Upper lobe of left lung (tissue), 6 donors: ENCODE measurements around the gene DPH2. TPM values are rescaled to one million over a fixed set of nuclear protein-coding genes. Genes with fewer than 3 reads are reported as not detected.
A peak's percentile ranks its signal among the peaks of the same experiment; 100 is the strongest.

Experiments used
- ATAC-seq, 2 donors: fragments of 200-7000 bp; cut with Tn5 transposase; one replicate each; pipeline ENCODE4 v1.9.1; 2022; ENCODE audit warnings: mild to moderate bottlenecking in 2 of 2, moderate library complexity in 2 of 2; ENCODE audit not compliant: low FRiP score in 2 of 2
- DNase-seq, 2 donors: peaks; one replicate each; pipeline ENCODE4 v3.0.0-alpha.2; 2019 to 2020
- H3K27ac ChIP-seq, 4 donors: fragments of 200-600 bp; sonication (generic); one replicate each; pipeline ENCODE4 v1.5.1; 2016 to 2019
- H3K27me3 ChIP-seq, 4 donors: fragments of 200-600 bp; sonication (generic); one replicate each; pipeline ENCODE4 v1.5.1; 2017 to 2019
- H3K36me3 ChIP-seq, 4 donors: fragments of 200-600 bp; sonication (generic); one replicate each; pipeline ENCODE4 v1.5.1; 2016 to 2019
- H3K4me1 ChIP-seq, 4 donors: fragments of 200-600 bp; sonication (generic); one replicate each; pipeline ENCODE4 v1.5.1; 2018 to 2019
- H3K4me3 ChIP-seq, 4 donors: fragments of 200-600 bp; sonication (generic); one replicate each; pipeline ENCODE4 v1.5.1; 2017 to 2019; ENCODE audit warnings: mild to moderate bottlenecking in 2 of 4, moderate library complexity in 1 of 4
- H3K9me3 ChIP-seq, 4 donors: fragments of 200-600 bp; sonication (generic); one replicate each; pipeline ENCODE4 v1.5.1; 2018 to 2019
- EP300 ChIP-seq, 4 donors: sonication (generic); formaldehyde crosslinking; IDR thresholded peaks; one replicate each; pipeline ENCODE4 v1.5.1; 2017; ENCODE audit warnings: antibody characterized with exemption in 4 of 4, control low read depth in 2 of 4
- POLR2A ChIP-seq, 4 donors: fragments of 450-650 bp; IDR thresholded peaks; one replicate each; pipeline ENCODE4 v1.5.1; 2016 to 2017; ENCODE audit warnings: antibody characterized with exemption in 4 of 4, mild to moderate bottlenecking in 2 of 4
- POLR2AphosphoS5 ChIP-seq, 2 donors: sonication (generic); formaldehyde crosslinking; IDR thresholded peaks; one replicate each; pipeline ENCODE4 v1.5.1; 2017; ENCODE audit warnings: antibody characterized with exemption in 2 of 2
- WGBS, 2 donors: methylation state at CpG; one replicate each; pipeline ENCODE4 v1.1.5; 2017 to 2018; 5-methylcytosine and 5-hydroxymethylcytosine counted together
- total RNA-seq, 6 donors: library from RNA; depleted of rRNA in 4 of 6; stranded (reverse); fragments of >200 nt in 4 of 6; gene quantifications; one replicate each; pipeline versions ENCODE4 v1.1.0 to v1.2.1, GENCODE V29; 2016 to 2021
- TF ChIP-seq, protein P1 (sequence below), 6 experiments: fragments of 450-650 bp in 4 of 6; fragments of 200-600 bp in 2 of 6; sonication (generic) in 2 of 6; IDR thresholded peaks; one replicate each; pipeline ENCODE4 v1.5.1; 2016 to 2019; ENCODE audit warnings: antibody characterized with exemption in 6 of 6
- donor health status: DM: no; HTN: no; CAD: no; lungs with moderate emphysema.
- donor health status: DM: no; HTN: yes; CAD: no; lungs with severe emphysema.

DPH2 gene
- total RNA-seq, 6 donors from 2014 or later = 12.9 to 30.4 (median 16.6) TPM

DNA sequence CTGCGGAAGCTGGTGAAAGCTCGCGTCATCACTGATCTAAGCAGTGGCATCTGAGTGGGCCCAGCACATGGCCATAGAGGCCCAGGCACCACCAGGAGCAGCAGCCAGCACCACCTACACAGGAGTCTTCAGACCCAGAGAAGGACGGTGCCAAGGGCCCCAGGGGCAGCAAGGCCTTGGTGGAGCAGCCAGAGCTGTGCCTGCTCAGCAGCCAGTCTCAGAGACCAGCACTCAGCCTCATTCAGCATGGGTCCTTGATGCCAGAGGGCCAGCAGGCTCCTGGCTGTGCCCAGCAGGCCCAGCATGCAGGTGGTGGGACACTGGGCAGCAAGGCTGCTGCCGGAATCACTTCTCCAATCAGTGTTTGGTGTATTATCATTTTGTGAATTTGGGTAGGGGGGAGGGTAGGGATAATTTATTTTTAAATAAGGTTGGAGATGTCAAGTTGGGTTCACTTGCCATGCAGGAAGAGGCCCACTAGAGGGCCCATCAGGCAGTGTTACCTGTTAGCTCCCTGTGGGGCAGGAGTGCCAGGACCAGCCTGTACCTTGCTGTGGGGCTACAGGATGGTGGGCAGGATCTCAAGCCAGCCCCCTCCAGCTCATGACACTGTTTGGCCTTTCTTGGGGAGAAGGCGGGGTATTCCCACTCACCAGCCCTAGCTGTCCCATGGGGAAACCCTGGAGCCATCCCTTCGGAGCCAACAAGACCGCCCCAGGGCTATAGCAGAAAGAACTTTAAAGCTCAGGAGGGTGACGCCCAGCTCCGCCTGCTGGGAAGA is 39.5 kb upstream of the DPH2 start:
- TF ChIP-seq, protein P1, sequence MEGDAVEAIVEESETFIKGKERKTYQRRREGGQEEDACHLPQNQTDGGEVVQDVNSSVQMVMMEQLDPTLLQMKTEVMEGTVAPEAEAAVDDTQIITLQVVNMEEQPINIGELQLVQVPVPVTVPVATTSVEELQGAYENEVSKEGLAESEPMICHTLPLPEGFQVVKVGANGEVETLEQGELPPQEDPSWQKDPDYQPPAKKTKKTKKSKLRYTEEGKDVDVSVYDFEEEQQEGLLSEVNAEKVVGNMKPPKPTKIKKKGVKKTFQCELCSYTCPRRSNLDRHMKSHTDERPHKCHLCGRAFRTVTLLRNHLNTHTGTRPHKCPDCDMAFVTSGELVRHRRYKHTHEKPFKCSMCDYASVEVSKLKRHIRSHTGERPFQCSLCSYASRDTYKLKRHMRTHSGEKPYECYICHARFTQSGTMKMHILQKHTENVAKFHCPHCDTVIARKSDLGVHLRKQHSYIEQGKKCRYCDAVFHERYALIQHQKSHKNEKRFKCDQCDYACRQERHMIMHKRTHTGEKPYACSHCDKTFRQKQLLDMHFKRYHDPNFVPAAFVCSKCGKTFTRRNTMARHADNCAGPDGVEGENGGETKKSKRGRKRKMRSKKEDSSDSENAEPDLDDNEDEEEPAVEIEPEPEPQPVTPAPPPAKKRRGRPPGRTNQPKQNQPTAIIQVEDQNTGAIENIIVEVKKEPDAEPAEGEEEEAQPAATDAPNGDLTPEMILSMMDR (IDR thresholded peaks at IDR 0.05) = peak in 2 of 6 experiments; percentile 14 to 34
- no peak for TF ChIP-seq EP300 (IDR thresholded peaks at IDR 0.05)
- ATAC-seq (no peak), DNase-seq (peak in 1 of 2 donors; percentile 54)
- Histone ChIP-seq H3K27me3 (peaks cover 0 to 10% (median 4%) of the 10 kb centered on the region in 4 donors), H3K27ac (no peak overlapping the region), H3K4me1 (peaks cover 8 to 16% (median 13%) of the 10 kb centered on the region in 4 donors), H3K9me3 (no peaks in the 10 kb centered on the region), H3K36me3 (peaks cover 0 to 14% (median 2%) of the 10 kb centered on the region in 4 donors), H3K4me3 (no peak overlapping the region)
- WGBS, 2 donors = 96 to 100% methylated on average over 4 to 9 of the region's 10 CpGs

GRCh38 chr1:43930949-43931275 is 38.9 kb upstream of the DPH2 start:
- 69 to 94% methylated on average over 3 to 4 of the region's 4 CpGs for WGBS, 2 donors
- no peaks in the 10 kb centered on the region for H3K9me3 ChIP-seq
- DNase-seq (no peak), ATAC-seq (no peak)
- no peak overlapping the region for H3K27ac ChIP-seq
- H3K4me1 ChIP-seq = peaks cover 10 to 20% (median 16%) of the 10 kb centered on the region in 4 donors
- H3K36me3 ChIP-seq = peaks cover 0 to 10% (median 0%) of the 10 kb centered on the region in 4 donors
- peaks cover 0 to 10% (median 5%) of the 10 kb centered on the region in 4 donors for H3K27me3 ChIP-seq
- TF ChIP-seq POLR2A (IDR thresholded peaks at IDR 0.05) (no peak), EP300 (IDR thresholded peaks at IDR 0.05) (no peak), POLR2AphosphoS5 (IDR thresholded peaks at IDR 0.05) (no peak)
- TF ChIP-seq, protein P1 (IDR thresholded peaks at IDR 0.05) = no peak
- no peak overlapping the region for H3K4me3 ChIP-seq

GRCh38 chr1:43931711-43932660 is 37.8 kb upstream of the DPH2 start:
- DNase-seq (no peak), ATAC-seq (no peak)
- H3K27ac ChIP-seq = no peak overlapping the region
- H3K4me3 ChIP-seq = no peak overlapping the region
- no peaks in the 10 kb centered on the region for H3K9me3 ChIP-seq
- H3K27me3 ChIP-seq = peaks cover 0 to 12% (median 5%) of the 10 kb centered on the region in 4 donors
- peaks cover 0 to 6% (median 0%) of the 10 kb centered on the region in 4 donors for H3K36me3 ChIP-seq
- no peak for TF ChIP-seq POLR2AphosphoS5 (IDR thresholded peaks at IDR 0.05)
- TF ChIP-seq, protein P1 (IDR thresholded peaks at IDR 0.05) = no peak
- TF ChIP-seq EP300 (IDR thresholded peaks at IDR 0.05) = no peak
- TF ChIP-seq POLR2A (IDR thresholded peaks at IDR 0.05) = no peak
- 95 to 98% methylated on average over 5 to 13 of the region's 13 CpGs for WGBS, 2 donors
- H3K4me1 ChIP-seq = peaks cover 18 to 28% (median 23%) of the 10 kb centered on the region in 4 donors

DNA sequence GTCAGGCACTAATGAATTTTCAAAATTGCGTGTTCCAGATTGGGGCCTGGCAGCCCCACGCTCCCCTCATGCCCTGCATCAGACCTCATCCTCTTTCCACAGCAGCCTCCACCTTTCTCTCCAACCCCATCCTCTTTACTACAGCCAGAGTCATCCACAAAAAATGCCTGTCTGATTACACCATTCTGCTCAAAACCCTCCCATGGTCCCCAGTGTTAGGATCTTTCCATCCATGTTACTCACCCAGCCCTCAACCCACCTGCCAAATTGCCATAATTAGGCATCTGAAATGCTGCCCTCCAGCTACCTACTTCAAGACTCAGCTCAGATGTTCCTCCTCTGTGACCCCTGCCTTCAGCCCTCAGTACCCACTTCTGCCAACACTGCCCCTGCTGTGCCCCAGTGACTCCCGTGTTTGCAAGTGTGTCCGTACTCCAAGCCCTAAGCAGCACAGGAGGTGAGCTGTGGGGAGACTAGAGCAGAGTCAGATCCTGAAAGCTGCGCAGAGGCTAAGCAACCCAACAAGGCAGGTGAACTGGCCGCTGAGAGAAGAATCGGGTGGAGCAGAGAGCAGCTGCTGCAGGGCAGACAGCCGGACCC is 36.9 kb upstream of the DPH2 start:
- 34 to 50% methylated on average over 8 of the region's 8 CpGs for WGBS, 2 donors
- DNase-seq (no peak), ATAC-seq (no peak)
- H3K4me1 ChIP-seq = peaks cover 18 to 28% (median 23%) of the 10 kb centered on the region in 4 donors
- peak overlapping the region in 3 of 4 donors; percentile 33 to 53 (median 49) for H3K4me3 ChIP-seq
- no peak for TF ChIP-seq POLR2AphosphoS5 (IDR thresholded peaks at IDR 0.05)
- TF ChIP-seq EP300 (IDR thresholded peaks at IDR 0.05) = no peak
- peak overlapping the region in 2 of 4 donors; percentile 28 to 41 for H3K27ac ChIP-seq
- H3K36me3 ChIP-seq = peaks cover 0 to 6% (median 0%) of the 10 kb centered on the region in 4 donors
- no peaks in the 10 kb centered on the region for H3K9me3 ChIP-seq
- peaks cover 0 to 12% (median 5%) of the 10 kb centered on the region in 4 donors for H3K27me3 ChIP-seq
